Mucosa of rectum (tissue), 2 donors: ENCODE results near the gene WDR33.
"Not testable (repeated sequence)": the region's sequence is repeated elsewhere in the genome, so short reads cannot be mapped to it uniquely, and the experiment has no call there.

Experiments
- H3K27ac ChIP-seq, 2 donors: one replicate each; pipeline ENCODE4 v1.7.0; 2013; ENCODE audit warnings: inconsistent platforms in 2 of 2, low read depth in 2 of 2, low read length in 2 of 2
- H3K27me3 ChIP-seq, 2 donors: one replicate each; pipeline ENCODE4 v1.7.0; 2013; ENCODE audit warnings: low read length in 2 of 2; ENCODE audit not compliant: control insufficient read depth in 2 of 2, insufficient read depth in 2 of 2
- H3K36me3 ChIP-seq, 2 donors: one replicate each; pipeline ENCODE4 v1.7.0; 2013; ENCODE audit warnings: low read length in 2 of 2; ENCODE audit not compliant: control insufficient read depth in 2 of 2, insufficient read depth in 2 of 2
- H3K4me1 ChIP-seq, 2 donors: one replicate each; pipeline ENCODE4 v1.7.0; 2013; ENCODE audit warnings: low read length in 2 of 2, mild to moderate bottlenecking in 1 of 2; ENCODE audit not compliant: control insufficient read depth in 2 of 2, insufficient read depth in 2 of 2
- H3K4me3 ChIP-seq, 2 donors: one replicate each; pipeline ENCODE4 v1.7.0; 2013; ENCODE audit warnings: low read length in 2 of 2
- H3K9ac ChIP-seq, 2 donors: one replicate each; pipeline ENCODE4 v1.7.0; 2013; ENCODE audit warnings: low read length in 2 of 2, low read depth in 1 of 2, mild to moderate bottlenecking in 1 of 2
- H3K9me3 ChIP-seq, 2 donors: one replicate each; pipeline ENCODE4 v1.7.0; 2013; ENCODE audit warnings: low read length in 2 of 2; ENCODE audit not compliant: control insufficient read depth in 2 of 2
- donor health status: healthy.
- donor health status: Normal muscosa, but diverticular disease.

Gene WDR33

GRCh38 chr2:127770534-127770933, 40.4 kb downstream of the WDR33 start:
- H3K36me3 ChIP-seq, result peaks cover 18 to 19% of the 10 kb centered on the region in 2 donors
- H3K27me3 ChIP-seq, H3K4me1 ChIP-seq, H3K9ac ChIP-seq, H3K4me3 ChIP-seq, H3K27ac ChIP-seq, H3K9me3 ChIP-seq: not testable (repeated sequence)

- H3K27me3 ChIP-seq, result no peaks in the 10 kb centered on the region
- H3K9ac ChIP-seq, result no peak overlapping the region
- H3K36me3 ChIP-seq, result peaks cover 25 to 28% of the 10 kb centered on the region in 2 donors
- H3K4me1 ChIP-seq, result no peaks in the 10 kb centered on the region
- H3K9me3 ChIP-seq, result no peaks in the 10 kb centered on the region
- no peak overlapping the region for H3K4me3 ChIP-seq
- no peak overlapping the region for H3K27ac ChIP-seq
These were observed 41.4 kb downstream of the WDR33 start for GRCh38 chr2:127769587-127769986.

GRCh38 chr2:127768775-127769479, 42.0 kb downstream of the WDR33 start:
- H3K27me3 ChIP-seq, result no peaks in the 10 kb centered on the region
- no peaks in the 10 kb centered on the region for H3K4me1 ChIP-seq
- no peaks in the 10 kb centered on the region for H3K9me3 ChIP-seq
- no peak overlapping the region for H3K27ac ChIP-seq
- H3K4me3 ChIP-seq, result no peak overlapping the region
- H3K36me3 ChIP-seq, result peaks cover 32 to 34% of the 10 kb centered on the region in 2 donors
- no peak overlapping the region for H3K9ac ChIP-seq

GRCh38 chr2:127763776-127764175, 47.2 kb downstream of the WDR33 start:
- no peak overlapping the region for H3K4me3 ChIP-seq
- no peak overlapping the region for H3K9ac ChIP-seq
- H3K36me3 ChIP-seq, result peaks cover 58 to 60% of the 10 kb centered on the region in 2 donors
- no peaks in the 10 kb centered on the region for H3K27me3 ChIP-seq
- no peaks in the 10 kb centered on the region for H3K4me1 ChIP-seq
- H3K9me3 ChIP-seq, result no peaks in the 10 kb centered on the region
- no peak overlapping the region for H3K27ac ChIP-seq

GRCh38 chr2:127762846-127763245, 48.1 kb downstream of the WDR33 start:
- Histone ChIP-seq H3K27me3 (no peaks in the 10 kb centered on the region), H3K36me3 (peaks cover 51 to 52% of the 10 kb centered on the region in 2 donors), H3K9me3 (no peaks in the 10 kb centered on the region), H3K4me3 (no peak overlapping the region), H3K27ac (no peak overlapping the region), H3K9ac (no peak overlapping the region), H3K4me1 (no peaks in the 10 kb centered on the region)

- Histone ChIP-seq H3K4me3 (no peak overlapping the region), H3K9me3 (no peaks in the 10 kb centered on the region), H3K27me3 (no peaks in the 10 kb centered on the region), H3K36me3 (peaks cover 48 to 50% of the 10 kb centered on the region in 2 donors), H3K27ac (no peak overlapping the region), H3K9ac (no peak overlapping the region), H3K4me1 (no peaks in the 10 kb centered on the region)
These were observed 48.5 kb downstream of the WDR33 start for GRCh38 chr2:127762441-127762840.

- H3K4me3 ChIP-seq, result no peak overlapping the region
- peaks cover 35 to 38% of the 10 kb centered on the region in 2 donors for H3K36me3 ChIP-seq
- no peaks in the 10 kb centered on the region for H3K9me3 ChIP-seq
- no peaks in the 10 kb centered on the region for H3K27me3 ChIP-seq
- no peak overlapping the region for H3K9ac ChIP-seq
- no peak overlapping the region for H3K27ac ChIP-seq
- H3K4me1 ChIP-seq, result no peaks in the 10 kb centered on the region
These were observed 51.0 kb downstream of the WDR33 start for GRCh38 chr2:127759931-127760330.

GRCh38 chr2:127754186-127754585, 56.8 kb downstream of the WDR33 start:
- no peak overlapping the region for H3K4me3 ChIP-seq

GRCh38 chr2:127753374-127753773, 57.6 kb downstream of the WDR33 start:
- Histone ChIP-seq H3K9me3 (no peaks in the 10 kb centered on the region), H3K27me3 (no peaks in the 10 kb centered on the region), H3K27ac (no peak overlapping the region), H3K4me1 (no peaks in the 10 kb centered on the region), H3K9ac (no peak overlapping the region), H3K36me3 (peaks cover 2 to 5% of the 10 kb centered on the region in 2 donors), H3K4me3 (no peak overlapping the region)

More at GRCh38 chr2:127754186-127754585, 56.8 kb downstream of the WDR33 start:
- H3K36me3 ChIP-seq, result peaks cover 0 to 5% of the 10 kb centered on the region in 2 donors
- no peaks in the 10 kb centered on the region for H3K4me1 ChIP-seq
- no peak overlapping the region for H3K9ac ChIP-seq
- H3K27ac ChIP-seq, result no peak overlapping the region
- no peaks in the 10 kb centered on the region for H3K9me3 ChIP-seq
- no peaks in the 10 kb centered on the region for H3K27me3 ChIP-seq

- H3K36me3 ChIP-seq, result peaks cover 12 to 16% of the 10 kb centered on the region in 2 donors
- not testable (repeated sequence) for H3K4me1 ChIP-seq, H3K27me3 ChIP-seq, H3K9me3 ChIP-seq, H3K9ac ChIP-seq, H3K27ac ChIP-seq, H3K4me3 ChIP-seq
These were observed 61.4 kb downstream of the WDR33 start for GRCh38 chr2:127749537-127749936.
